HCT116 (cell line): Measurements from ENCODE around the gene DLG2. TPM values are rescaled to one million over a fixed set of nuclear protein-coding genes. Genes with fewer than 3 reads are reported as not detected.

Experiments
- ATAC-seq: fragments of 200-7000 bp; cut with Tn5 transposase; 2 replicates; pipeline ENCODE4 v1.9.1; 2020; ENCODE audit warnings: mild to moderate bottlenecking, moderate library complexity
- BruUV-seq: library from RNA; stranded (reverse); fragments of 400-500 nt; replicated peaks from 2 replicates; lab custom pipeline; 2021; lab: Mats Ljungman, UMichigan
- CTCF ChIA-PET: fragments of 300-600 bp; sonication (Branson Sonifier 250); formaldehyde crosslinking; loops from one replicate; lab custom pipeline; 2021; ENCODE audit warnings: antibody characterized with exemption; lab: Charles Lee
- POLR2A ChIA-PET: fragments of 300-600, 350-600 bp; sonication (Branson Sonifier 250); formaldehyde crosslinking; loops from one replicate; lab custom pipeline; 2021; ENCODE audit warnings: antibody characterized with exemption; lab: Charles Lee
- RAD21 ChIA-PET, 2 experiments: fragments of 300-600 bp; sonication (Branson Sonifier 250); formaldehyde crosslinking; loops; one replicate each; lab custom pipeline; 2023; ENCODE audit warnings: low total read pairs in 2 of 2; ENCODE audit not compliant: uncharacterized antibody in 2 of 2, unreplicated experiment in 2 of 2, low non-redundant PET in 1 of 2; lab: Charles Lee
- DNase-seq: peaks from one replicate; pipeline ENCODE4 v3.0.0-alpha.2; 2010; ENCODE audit warnings: low read depth, low spot score
- H2AFZ ChIP-seq: fragments of 200-600 bp; shearing (Covaris generic), sonication (generic); 2 replicates; pipeline ENCODE4 v1.6.1; 2017; ENCODE audit warnings: low read depth, mixed run types, mixed read lengths, antibody characterized with exemption, low read length; ENCODE audit not compliant: poor library complexity, severe bottlenecking
- H3K27ac ChIP-seq: 2 replicates; pipeline ENCODE4 v1.5.1; 2012; ENCODE audit warnings: low read depth, low read length
- H3K27me3 ChIP-seq: fragments of 200-600 bp; sonication (generic); 2 replicates; pipeline ENCODE4 v1.6.1; 2016; ENCODE audit warnings: mixed run types, low read length, mixed read lengths; ENCODE audit not compliant: insufficient read depth
- H3K36me3 ChIP-seq, 2 experiments: fragments of 200-500 bp in 1 of 2; fragments of 200-600 bp in 1 of 2; sonication (Bioruptor generic) in 1 of 2; sonication (generic) in 1 of 2; 2 replicates each; pipeline versions ENCODE4 v1.5.1 to v1.6.1; 2014 to 2016; ENCODE audit warnings: low read length in 2 of 2, inconsistent platforms in 1 of 2, mixed read lengths in 1 of 2, mixed run types in 1 of 2; ENCODE audit not compliant: insufficient read depth in 2 of 2, control insufficient read depth in 1 of 2
- H3K4me1 ChIP-seq, 2 experiments: fragments of 200-600 bp in 1 of 2; sonication (generic) in 1 of 2; 2 replicates each; pipeline versions ENCODE4 v1.5.1 to v1.6.1; 2012 to 2017; ENCODE audit warnings: low read length in 2 of 2, inconsistent platforms in 1 of 2, mild to moderate bottlenecking in 1 of 2, mixed read lengths in 1 of 2, mixed run types in 1 of 2, moderate library complexity in 1 of 2; ENCODE audit not compliant: insufficient read depth in 2 of 2, control insufficient read depth in 1 of 2
- H3K4me2 ChIP-seq: fragments of 200-600 bp; sonication (generic); 2 replicates; pipeline ENCODE4 v1.6.1; 2017; ENCODE audit warnings: mixed run types, low read length, mixed read lengths
- H3K4me3 ChIP-seq, 2 experiments: fragments of 200-600 bp in 1 of 2; sonication (generic) in 1 of 2; replicated peaks in 1 of 2; 2 replicates each; pipeline ENCODE4 v1.5.1; 2011 to 2016; ENCODE audit warnings: low read length in 2 of 2, control low read depth in 1 of 2, low read depth in 1 of 2, mild to moderate bottlenecking in 1 of 2, mixed read lengths in 1 of 2, mixed run types in 1 of 2
- H3K79me2 ChIP-seq: fragments of 200-600 bp; sonication (generic); 2 replicates; pipeline ENCODE4 v1.6.1; 2017; ENCODE audit warnings: mild to moderate bottlenecking, mixed run types, low read length, moderate library complexity, mixed read lengths; ENCODE audit not compliant: insufficient read depth
- H3K9ac ChIP-seq: fragments of 200-600 bp; sonication (generic); 2 replicates; pipeline ENCODE4 v1.6.1; 2016; ENCODE audit warnings: low read length, mixed read lengths
- H3K9me2 ChIP-seq: fragments of 200-600 bp; sonication (generic), shearing (Covaris generic); 2 replicates; pipeline ENCODE4 v1.6.1; 2017; ENCODE audit warnings: mixed run types, mild to moderate bottlenecking, moderate library complexity; ENCODE audit not compliant: insufficient read depth
- H3K9me3 ChIP-seq, 2 experiments: fragments of 200-500 bp in 1 of 2; fragments of 200-600 bp in 1 of 2; sonication (Bioruptor generic) in 1 of 2; sonication (generic) in 1 of 2; 2 replicates each; pipeline ENCODE4 v1.6.1; 2014 to 2017; ENCODE audit warnings: low read length in 2 of 2, mixed read lengths in 2 of 2, inconsistent platforms in 1 of 2, low read depth in 1 of 2, mild to moderate bottlenecking in 1 of 2, mixed run types in 1 of 2, moderate library complexity in 1 of 2; ENCODE audit not compliant: control insufficient read depth in 1 of 2, insufficient read depth in 1 of 2
- H4K20me1 ChIP-seq: fragments of 200-600 bp; sonication (generic), shearing (Covaris generic); 2 replicates; pipeline ENCODE4 v1.6.1; 2017; ENCODE audit warnings: mixed run types, mild to moderate bottlenecking, moderate library complexity; ENCODE audit not compliant: insufficient read depth
- CEBPB ChIP-seq: IDR thresholded peaks from 2 replicates; pipeline ENCODE4 v1.6.1; 2012; ENCODE audit warnings: low read depth
- ELF1 ChIP-seq: IDR thresholded peaks from 2 replicates; pipeline ENCODE4 v1.6.1; 2012; ENCODE audit warnings: low read depth, borderline replicate concordance
- EZH2 ChIP-seq: fragments of 200-600 bp; sonication (generic); IDR thresholded peaks from 2 replicates; pipeline ENCODE4 v1.6.1; 2017; ENCODE audit warnings: antibody characterized with exemption, mixed run types
- EZH2phosphoT487 ChIP-seq: fragments of 200-600 bp; IDR thresholded peaks from 2 replicates; pipeline ENCODE4 v1.6.1; 2018; ENCODE audit warnings: antibody characterized with exemption, borderline replicate concordance
- POLR2A ChIP-seq: IDR thresholded peaks from 2 replicates; pipeline ENCODE4 v1.7.0; 2011; ENCODE audit warnings: borderline replicate concordance; ENCODE audit not compliant: insufficient read depth, insufficient read length; ENCODE audit errors: extremely low read depth
- SIN3A ChIP-seq: IDR thresholded peaks from 2 replicates; pipeline ENCODE4 v1.6.1; 2012; ENCODE audit warnings: low read depth
- SP1 ChIP-seq: IDR thresholded peaks from 2 replicates; pipeline ENCODE4 v1.6.1; 2012; ENCODE audit warnings: low read depth
- SRF ChIP-seq: IDR thresholded peaks from 2 replicates; pipeline ENCODE4 v1.6.1; 2012; ENCODE audit warnings: low read depth
- ZFX ChIP-seq: fragments of 450-650 bp; IDR thresholded peaks from 2 replicates; pipeline ENCODE4 v1.6.1; 2017
- ZNF274 ChIP-seq: fragments of 200-500 bp; sonication (Bioruptor generic); IDR thresholded peaks from 2 replicates; pipeline ENCODE4 v1.6.1; 2014; ENCODE audit warnings: mild to moderate bottlenecking, low read depth, low read length, inconsistent platforms
- intact Hi-C: fragments of 100-400 bp; cut with micrococcal nuclease; formaldehyde crosslinking; loops from 2 replicates; pipeline ENCODE4 v1.10.0; 2022
- total RNA-seq: library from RNA; stranded (reverse); gene quantifications from one replicate; pipeline ENCODE4 v1.2.1, GENCODE V29; 2021; ENCODE audit not compliant: unreplicated experiment
- TF ChIP-seq, protein P1 (sequence below): IDR thresholded peaks from 2 replicates; pipeline ENCODE4 v1.6.1; 2012
- TF ChIP-seq, protein P2 (sequence below), 3 experiments: fragments of 200-600 bp in 1 of 3; sonication (generic) in 1 of 3; IDR thresholded peaks in 2 of 3; conservative IDR thresholded peaks in 1 of 3; 2 replicates each; pipeline ENCODE4 v1.5.1; 2012 to 2017; ENCODE audit warnings: low read depth in 2 of 3, low read length in 2 of 3, antibody characterized with exemption in 1 of 3, borderline replicate concordance in 1 of 3, control low read depth in 1 of 3, mild to moderate bottlenecking in 1 of 3, mixed read lengths in 1 of 3, mixed run types in 1 of 3, moderate library complexity in 1 of 3; ENCODE audit not compliant: insufficient read depth in 1 of 3

Gene DLG2
- total RNA-seq, 1 experiment from 2014 or later = 2.4 TPM

DNA sequence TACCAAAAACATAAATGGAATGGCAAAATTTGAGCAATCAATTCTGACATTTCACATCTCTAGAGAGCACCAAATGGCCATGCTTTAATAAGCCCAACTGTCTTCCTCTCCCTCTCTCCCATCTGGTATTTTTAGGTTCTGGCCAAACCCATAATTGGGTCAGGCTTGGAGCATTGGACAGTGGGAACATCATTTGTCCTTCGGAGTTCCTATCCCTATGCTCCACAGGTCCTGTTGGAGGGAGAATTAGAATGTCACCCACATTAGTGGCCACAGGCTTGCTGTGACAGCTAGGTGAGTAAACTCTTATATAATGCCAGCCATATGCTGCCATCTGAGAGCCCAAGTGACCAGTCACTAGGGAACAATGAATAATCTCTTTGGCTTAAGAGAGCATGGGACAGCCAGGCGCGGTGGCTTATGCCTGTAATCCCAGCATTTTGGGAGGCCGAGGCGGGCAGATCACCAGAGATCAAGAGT is 2090.0 kb downstream of the DLG2 start:
- RAD21 ChIA-PET = no interaction called here
- no peak overlapping the region for H3K4me2 ChIP-seq
- no peak overlapping the region for H3K9ac ChIP-seq
- no peak for TF ChIP-seq EZH2phosphoT487
- TF ChIP-seq, protein P1, sequence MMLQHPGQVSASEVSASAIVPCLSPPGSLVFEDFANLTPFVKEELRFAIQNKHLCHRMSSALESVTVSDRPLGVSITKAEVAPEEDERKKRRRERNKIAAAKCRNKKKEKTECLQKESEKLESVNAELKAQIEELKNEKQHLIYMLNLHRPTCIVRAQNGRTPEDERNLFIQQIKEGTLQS = no peak
- TF ChIP-seq ZFX = no peak
- TF ChIP-seq POLR2A = no peak
- TF ChIP-seq SRF = no peak
- no peak for TF ChIP-seq ZNF274
- no peak for TF ChIP-seq CEBPB
- TF ChIP-seq, protein P2, sequence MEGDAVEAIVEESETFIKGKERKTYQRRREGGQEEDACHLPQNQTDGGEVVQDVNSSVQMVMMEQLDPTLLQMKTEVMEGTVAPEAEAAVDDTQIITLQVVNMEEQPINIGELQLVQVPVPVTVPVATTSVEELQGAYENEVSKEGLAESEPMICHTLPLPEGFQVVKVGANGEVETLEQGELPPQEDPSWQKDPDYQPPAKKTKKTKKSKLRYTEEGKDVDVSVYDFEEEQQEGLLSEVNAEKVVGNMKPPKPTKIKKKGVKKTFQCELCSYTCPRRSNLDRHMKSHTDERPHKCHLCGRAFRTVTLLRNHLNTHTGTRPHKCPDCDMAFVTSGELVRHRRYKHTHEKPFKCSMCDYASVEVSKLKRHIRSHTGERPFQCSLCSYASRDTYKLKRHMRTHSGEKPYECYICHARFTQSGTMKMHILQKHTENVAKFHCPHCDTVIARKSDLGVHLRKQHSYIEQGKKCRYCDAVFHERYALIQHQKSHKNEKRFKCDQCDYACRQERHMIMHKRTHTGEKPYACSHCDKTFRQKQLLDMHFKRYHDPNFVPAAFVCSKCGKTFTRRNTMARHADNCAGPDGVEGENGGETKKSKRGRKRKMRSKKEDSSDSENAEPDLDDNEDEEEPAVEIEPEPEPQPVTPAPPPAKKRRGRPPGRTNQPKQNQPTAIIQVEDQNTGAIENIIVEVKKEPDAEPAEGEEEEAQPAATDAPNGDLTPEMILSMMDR (IDR thresholded peaks at IDR 0.05 in 2 of 3, conservative IDR thresholded peaks at IDR 0.05 in 1 of 3; ENCODE audit: borderline replicate concordance in 1 of 3, insufficient read depth in 1 of 3, low read depth in 2 of 3, low read length in 2 of 3) = no peak
- no peak for TF ChIP-seq SIN3A
- no peak for TF ChIP-seq EZH2
- TF ChIP-seq ELF1 = no peak
- no peak for TF ChIP-seq SP1
- TF ChIP-seq, all 23 proteins: peak for 0
- Histone ChIP-seq H3K4me1 (no peaks in the 10 kb centered on the region), H2AFZ (no peak overlapping the region), H3K4me3 (no peak overlapping the region), H4K20me1 (no peaks in the 10 kb centered on the region), H3K36me3 (no peaks in the 10 kb centered on the region), H3K27ac (no peak overlapping the region), H3K79me2 (no peaks in the 10 kb centered on the region), H3K27me3 (peaks cover 50% of the 10 kb centered on the region), H3K9me2 (no peaks in the 10 kb centered on the region), H3K9me3 (no peaks in the 10 kb centered on the region)
- ATAC-seq (no peak), DNase-seq (no peak)
- intact Hi-C loops = no loop called here
- no TSS peak for BruUV-seq
- CTCF ChIA-PET = no interaction called here
- POLR2A ChIA-PET = no interaction called here
